HepG2 (cell line): ENCODE data around the gene RGS5. TPM values are rescaled to one million over a fixed set of nuclear protein-coding genes. Genes with fewer than 3 reads are reported as not detected.
"Not testable (repeated sequence)": the region's sequence is repeated elsewhere in the genome, so short reads cannot be mapped to it uniquely, and the experiment has no call there.

Experiments used
- ATAC-seq: fragments of 200-7000 bp; cut with Tn5 transposase; 3 replicates; pipeline ENCODE4 v1.9.1; 2020; ENCODE audit warnings: mild to moderate bottlenecking, moderate library complexity
- BruUV-seq: library from RNA; stranded (reverse); fragments of 400-500 nt; replicated peaks from 2 replicates; lab custom pipeline; 2021; lab: Mats Ljungman, UMichigan
- CTCF ChIA-PET: fragments of 300-600 bp; formaldehyde crosslinking; extraction: SDS; loops from one replicate; lab custom pipeline; 2021; ENCODE audit warnings: low total read pairs, inconsistent platforms, low intra/inter-chr PET ratio; lab: Yijun Ruan, JAX
- POLR2A ChIA-PET: fragments of 350-600 bp; sonication (Branson Sonifier 250); formaldehyde crosslinking; loops from one replicate; lab custom pipeline; 2020; ENCODE audit warnings: antibody characterized with exemption, inconsistent platforms; lab: Yijun Ruan, JAX
- DNase-seq: peaks from one replicate; pipeline ENCODE4 v3.0.0-alpha.2; 2015; ENCODE audit warnings: low spot score
- FAIRE-seq: peaks from 3 replicates; lab custom pipeline; 2011; peaks lifted over from hg19 to GRCh38; lab: Jason Lieb, UNC
- H2AFZ ChIP-seq: one replicate; pipeline ENCODE4 v1.6.1; 2011; ENCODE audit warnings: low read length, inconsistent platforms
- H3K27ac ChIP-seq: fragments of 300-600 bp; 3 replicates; pipeline ENCODE4 v1.8.0; 2011; ENCODE audit warnings: mixed run types, mild to moderate bottlenecking, mixed read lengths, low read length, inconsistent platforms; ENCODE audit not compliant: insufficient read depth; ENCODE audit errors: extremely low read length
- H3K27me3 ChIP-seq, 2 experiments: fragments of 200-600 bp in 1 of 2; 2 replicates in 1 of 2; 3 replicates in 1 of 2; pipeline versions ENCODE4 v1.6.0 to v1.8.0; 2011; ENCODE audit warnings: low read length in 2 of 2, mild to moderate bottlenecking in 2 of 2, moderate library complexity in 2 of 2, inconsistent platforms in 1 of 2; ENCODE audit not compliant: insufficient read depth in 2 of 2, control insufficient read depth in 1 of 2
- H3K36me3 ChIP-seq, 2 experiments: fragments of 200-600 bp in 1 of 2; replicated peaks in 1 of 2; 2 replicates in 1 of 2; 3 replicates in 1 of 2; pipeline versions ENCODE4 v1.5.1 to v1.8.0; 2011; ENCODE audit warnings: low read length in 2 of 2, inconsistent platforms in 1 of 2; ENCODE audit not compliant: insufficient read depth in 2 of 2, control insufficient read depth in 1 of 2
- H3K4me1 ChIP-seq: 2 replicates; pipeline ENCODE4 v1.5.1; 2012; ENCODE audit warnings: low read length, inconsistent platforms; ENCODE audit not compliant: insufficient read depth
- H3K4me2 ChIP-seq: 2 replicates; pipeline ENCODE4 v1.6.0; 2011; ENCODE audit warnings: low read depth, low read length, inconsistent platforms
- H3K4me3 ChIP-seq, 3 experiments: fragments of 200-600 bp in 1 of 3; sonication (generic), shearing (Covaris generic) in 1 of 3; replicated peaks in 1 of 3; 2 replicates each; pipeline ENCODE4 v1.5.1; 2011 to 2016; ENCODE audit warnings: low read length in 3 of 3, inconsistent platforms in 2 of 3, low read depth in 2 of 3, mild to moderate bottlenecking in 2 of 3, control low read depth in 1 of 3, mixed read lengths in 1 of 3; ENCODE audit not compliant: insufficient read depth in 1 of 3
- H3K79me2 ChIP-seq: one replicate; pipeline ENCODE4 v1.6.1; 2011; ENCODE audit warnings: low read length, inconsistent platforms; ENCODE audit not compliant: insufficient read depth
- H3K9ac ChIP-seq: 2 replicates; pipeline ENCODE4 v1.6.0; 2011; ENCODE audit warnings: mild to moderate bottlenecking, low read depth, low read length, inconsistent platforms; ENCODE audit not compliant: insufficient read depth
- H3K9me3 ChIP-seq: 2 replicates; pipeline ENCODE4 v1.5.1; 2012; ENCODE audit warnings: mild to moderate bottlenecking, low read length
- H4K20me1 ChIP-seq: 2 replicates; pipeline ENCODE4 v1.6.0; 2011; ENCODE audit warnings: inconsistent platforms, mild to moderate bottlenecking, low read length, moderate library complexity; ENCODE audit not compliant: insufficient read depth
- BCLAF1 ChIP-seq: fragments of 450-650 bp; IDR thresholded peaks from 2 replicates; pipeline ENCODE4 v1.6.1; 2017; ENCODE audit warnings: mild to moderate bottlenecking
- RBM22 ChIP-seq: fragments of 200-400 bp; formaldehyde crosslinking; optimal IDR thresholded peaks from 2 replicates; pipeline ENCODE3; 2017; ENCODE audit warnings: mild to moderate bottlenecking, low read length, moderate library complexity
- ZNF143 ChIP-seq: sonication (generic); formaldehyde crosslinking; IDR thresholded peaks from 2 replicates; pipeline ENCODE4 v1.4.0; 2020; ENCODE audit warnings: missing genetic modification reagents
- ZNF552 ChIP-seq: sonication (generic); formaldehyde crosslinking; IDR thresholded peaks from 2 replicates; pipeline ENCODE4 v1.9.0; 2022; ENCODE audit warnings: missing genetic modification reagents, mild to moderate bottlenecking, borderline replicate concordance
- ZSCAN5A ChIP-seq: sonication (generic); formaldehyde crosslinking; IDR thresholded peaks from 2 replicates; pipeline ENCODE4 v1.8.0; 2022; ENCODE audit warnings: mild to moderate bottlenecking, missing genetic modification reagents, borderline replicate concordance
- WGBS: methylation state at CpG from one replicate; pipeline ENCODE4 v1.1.6; 2017; ENCODE audit warnings: low lambda C conversion rate; 5-methylcytosine and 5-hydroxymethylcytosine counted together
- in situ Hi-C: cut with HindIII; loops from 2 replicates; pipeline ENCODE4 v1.10.0; 2017; ENCODE audit warnings: low pct_unique_long_range_greater_than_20kb; ENCODE audit not compliant: extremely low pct_ligation_motif_present
- intact Hi-C: fragments of 100-400 bp; cut with micrococcal nuclease; formaldehyde crosslinking; loops from one replicate; pipeline ENCODE4 v1.10.0; 2022; ENCODE audit not compliant: unreplicated experiment
- polyA plus RNA-seq, 8 experiments: library from polyadenylated mRNA; depleted of rRNA in 3 of 8; stranded (reverse) in 7 of 8; unstranded in 1 of 8; fragments of >200 nt; fragmentation: Illumina TruSeq in 4 of 8; extraction: Trizol in 4 of 8; gene quantifications; 2 replicates each; pipeline versions ENCODE4 v1.2.1 to v1.2.3, GENCODE V29; 2011 to 2016; ENCODE audit warnings: low read depth in 4 of 8, missing spikeins in 1 of 8, mixed read lengths in 1 of 8; ENCODE audit not compliant: insufficient read depth in 1 of 8
- total RNA-seq, 5 experiments: library from RNA; depleted of rRNA; stranded (reverse); fragments of >200 nt; fragmentation: Illumina TruSeq; extraction: Trizol; gene quantifications; 2 replicates each; pipeline ENCODE4 v1.2.3, GENCODE V29; 2016; ENCODE audit warnings: low read depth in 1 of 5
- TF ChIP-seq, protein P1 (sequence below): sonication (generic); formaldehyde crosslinking; IDR thresholded peaks from 2 replicates; pipeline ENCODE4 v1.4.0; 2020; ENCODE audit warnings: mild to moderate bottlenecking, low read depth, missing genetic modification reagents

RGS5 gene
- total and polyA plus RNA-seq, 2 of the 13 experiments (the other 11 are each of a cell fraction or from before 2014, with no cell fraction given), result 1.9 to 2.3 TPM

- TF ChIP-seq, protein P1, sequence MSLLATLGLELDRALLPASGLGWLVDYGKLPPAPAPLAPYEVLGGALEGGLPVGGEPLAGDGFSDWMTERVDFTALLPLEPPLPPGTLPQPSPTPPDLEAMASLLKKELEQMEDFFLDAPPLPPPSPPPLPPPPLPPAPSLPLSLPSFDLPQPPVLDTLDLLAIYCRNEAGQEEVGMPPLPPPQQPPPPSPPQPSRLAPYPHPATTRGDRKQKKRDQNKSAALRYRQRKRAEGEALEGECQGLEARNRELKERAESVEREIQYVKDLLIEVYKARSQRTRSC (CRISPR knock-in tag), result no peak
- TF ChIP-seq ZNF143 (CRISPR knock-in tag) (no peak), ZNF552 (CRISPR knock-in tag) (no peak), RBM22 (no peak)
Observed at GRCh38 chr1:163230827-163231226, 28.1 kb upstream of the RGS5 start (continued).

- H3K4me3 ChIP-seq, H4K20me1 ChIP-seq, CTCF ChIA-PET, H3K27me3 ChIP-seq, ATAC-seq, H3K79me2 ChIP-seq, H2AFZ ChIP-seq, DNase-seq, H3K4me2 ChIP-seq, POLR2A ChIA-PET, H3K27ac ChIP-seq, H3K36me3 ChIP-seq, in situ Hi-C loops, intact Hi-C loops, BruUV-seq, FAIRE-seq, H3K4me1 ChIP-seq, H3K9ac ChIP-seq, H3K9me3 ChIP-seq: not testable (repeated sequence)
- 0% methylated on average over 2 of the region's 3 CpGs for WGBS
Observed at GRCh38 chr1:163228271-163228670, 25.6 kb upstream of the RGS5 start.

- H3K27me3 ChIP-seq, result no peaks in the 10 kb centered on the region
- TF ChIP-seq BCLAF1, result no peak
- TF ChIP-seq ZSCAN5A, result no peak
- TF ChIP-seq, all 625 proteins: peak for 0
- no peak for FAIRE-seq
- Histone ChIP-seq H3K36me3 (no peaks in the 10 kb centered on the region), H3K9ac (no peak overlapping the region), H3K4me1 (no peaks in the 10 kb centered on the region), H3K27ac (no peak overlapping the region), H3K4me3 (no peak overlapping the region), H3K79me2 (no peaks in the 10 kb centered on the region), H3K4me2 (no peak overlapping the region), H2AFZ (no peak overlapping the region), H4K20me1 (no peaks in the 10 kb centered on the region), H3K9me3 (no peaks in the 10 kb centered on the region)
- 67% methylated on average over 1 of the region's 1 CpG for WGBS
- BruUV-seq, result no TSS peak
- intact Hi-C loops, result no loop called here
- CTCF ChIA-PET, result no interaction called here
- in situ Hi-C loops, result no loop called here
- no peak for ATAC-seq
- DNase-seq, result no peak
- POLR2A ChIA-PET, result no interaction called here
Observed at GRCh38 chr1:163227126-163227525, 24.4 kb upstream of the RGS5 start.
